ENCODE measurements around the gene IL2RA.

DNA sequence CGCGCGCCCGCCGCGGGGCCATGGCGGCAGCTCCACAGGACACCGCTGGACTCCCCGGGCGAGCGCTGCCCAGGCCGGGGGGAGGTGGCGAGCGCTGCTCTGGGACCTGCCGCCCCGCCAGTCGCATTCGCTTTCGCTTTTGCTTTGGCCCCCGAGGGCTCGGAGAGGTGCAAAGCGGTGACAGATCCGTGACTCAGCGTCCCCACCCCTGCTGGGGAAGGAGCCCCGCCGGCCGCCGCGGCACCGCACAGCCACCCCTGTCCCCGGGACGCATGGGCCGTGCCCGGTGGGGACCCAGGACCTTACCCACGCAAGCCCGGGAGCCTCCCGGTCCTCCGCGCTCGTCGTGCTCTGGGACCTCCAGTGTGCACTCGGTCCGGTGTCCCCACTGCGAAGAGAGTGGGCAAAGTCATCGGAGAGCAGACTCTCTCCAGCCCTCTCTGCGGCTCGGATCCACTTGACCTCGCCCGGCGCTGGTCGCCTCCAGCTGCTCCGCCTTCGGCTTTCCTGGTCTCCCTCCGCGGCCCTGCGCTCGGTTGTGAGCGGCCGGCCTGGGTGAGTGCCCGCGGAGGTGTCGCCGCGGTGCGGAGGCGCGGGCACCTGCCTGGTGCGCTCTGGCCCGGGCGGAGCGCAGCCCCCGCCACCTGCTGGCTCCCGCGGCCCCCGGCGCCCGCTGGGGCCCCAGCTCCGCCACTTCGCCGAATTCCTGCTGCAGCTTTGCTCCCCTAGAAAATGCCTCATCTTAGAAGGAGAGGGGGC lies 84.5 kb downstream of the IL2RA start, which contains the start of gene IL15RA:
- TF ChIP-seq, protein P1, sequence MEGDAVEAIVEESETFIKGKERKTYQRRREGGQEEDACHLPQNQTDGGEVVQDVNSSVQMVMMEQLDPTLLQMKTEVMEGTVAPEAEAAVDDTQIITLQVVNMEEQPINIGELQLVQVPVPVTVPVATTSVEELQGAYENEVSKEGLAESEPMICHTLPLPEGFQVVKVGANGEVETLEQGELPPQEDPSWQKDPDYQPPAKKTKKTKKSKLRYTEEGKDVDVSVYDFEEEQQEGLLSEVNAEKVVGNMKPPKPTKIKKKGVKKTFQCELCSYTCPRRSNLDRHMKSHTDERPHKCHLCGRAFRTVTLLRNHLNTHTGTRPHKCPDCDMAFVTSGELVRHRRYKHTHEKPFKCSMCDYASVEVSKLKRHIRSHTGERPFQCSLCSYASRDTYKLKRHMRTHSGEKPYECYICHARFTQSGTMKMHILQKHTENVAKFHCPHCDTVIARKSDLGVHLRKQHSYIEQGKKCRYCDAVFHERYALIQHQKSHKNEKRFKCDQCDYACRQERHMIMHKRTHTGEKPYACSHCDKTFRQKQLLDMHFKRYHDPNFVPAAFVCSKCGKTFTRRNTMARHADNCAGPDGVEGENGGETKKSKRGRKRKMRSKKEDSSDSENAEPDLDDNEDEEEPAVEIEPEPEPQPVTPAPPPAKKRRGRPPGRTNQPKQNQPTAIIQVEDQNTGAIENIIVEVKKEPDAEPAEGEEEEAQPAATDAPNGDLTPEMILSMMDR (IDR thresholded peaks at IDR 0.05): peak in 5 of 6 experiments; percentile 18 to 69 (median 38)
- TF ChIP-seq POLR2A (IDR thresholded peaks at IDR 0.05): peak in 2 of 4 donors; percentile 56 to 68
